Stomach (tissue), 9 donors: ENCODE data around the gene MCRIP1. TPM values are rescaled to one million over a fixed set of nuclear protein-coding genes. Genes with fewer than 3 reads are reported as not detected.

Source experiments
- DNase-seq, 2 donors: peaks; one replicate each; pipeline versions ENCODE4 v3.0.0 to v3.0.0-alpha.2; 2013 to 2019
- H3K27ac ChIP-seq, 5 donors: fragments of 200-600 bp in 4 of 5; sonication (generic) in 4 of 5; one replicate each; pipeline ENCODE4 v1.5.1; 2013 to 2019; ENCODE audit warnings: mild to moderate bottlenecking in 1 of 5, moderate library complexity in 1 of 5
- H3K27me3 ChIP-seq, 3 donors: fragments of 200-600 bp; sonication (generic); one replicate each; pipeline ENCODE4 v1.5.1; 2017 to 2019; ENCODE audit warnings: mixed run types in 1 of 3
- H3K36me3 ChIP-seq, 4 donors: fragments of 200-600 bp; sonication (generic); 1 replicate in 3 of 4; 2 replicates in 1 of 4; pipeline ENCODE4 v1.5.1; 2016 to 2019
- H3K4me1 ChIP-seq, 4 donors: fragments of 200-600 bp; sonication (generic); one replicate each; pipeline ENCODE4 v1.5.1; 2016 to 2019
- H3K4me3 ChIP-seq, 4 donors: fragments of 200-600 bp; sonication (generic) in 3 of 4; one replicate each; pipeline ENCODE4 v1.5.1; 2016 to 2019; ENCODE audit warnings: mild to moderate bottlenecking in 1 of 4
- H3K9me3 ChIP-seq, 4 donors: fragments of 200-600 bp; sonication (generic); one replicate each; pipeline ENCODE4 v1.5.1; 2016 to 2019
- CTCF ChIP-seq, 7 experiments: fragments of 450-650 bp in 4 of 7; fragments of 200-600 bp in 3 of 7; sonication (generic) in 3 of 7; IDR thresholded peaks; one replicate each; pipeline ENCODE4 v1.5.1; 2016 to 2019; ENCODE audit warnings: antibody characterized with exemption in 7 of 7, control low read depth in 2 of 7, mild to moderate bottlenecking in 1 of 7
- EP300 ChIP-seq: sonication (generic); formaldehyde crosslinking; IDR thresholded peaks from one replicate; pipeline ENCODE4 v1.6.1; 2017; ENCODE audit warnings: antibody characterized with exemption
- POLR2A ChIP-seq, 4 donors: fragments of 450-650 bp; IDR thresholded peaks; one replicate each; pipeline ENCODE4 v1.6.1; 2016; ENCODE audit warnings: antibody characterized with exemption in 4 of 4, control low read depth in 2 of 4, mild to moderate bottlenecking in 1 of 4, moderate library complexity in 1 of 4
- POLR2AphosphoS5 ChIP-seq, 3 donors: sonication (generic); formaldehyde crosslinking; IDR thresholded peaks; one replicate each; pipeline ENCODE4 v1.6.1; 2016; ENCODE audit warnings: antibody characterized with exemption in 3 of 3
- WGBS, 5 donors: extraction: QIAGEN DNeasy Blood & Tissue Kit in 3 of 5; methylation state at CpG; one replicate each; pipeline versions ENCODE4 v1.1.5 to v1.1.7; 2013 to 2018; 5-methylcytosine and 5-hydroxymethylcytosine counted together
- intact Hi-C: fragments of 100-400 bp; cut with DNase I; formaldehyde crosslinking; loops from one replicate; pipeline ENCODE4 v1.15.1; 2023; ENCODE audit warnings: low total_unique reads
- polyA plus RNA-seq, 3 donors: library from polyadenylated mRNA; stranded (reverse); fragments of 200-250 nt; gene quantifications; one replicate each; pipeline ENCODE4 v1.2.3, GENCODE V29; 2013
- total RNA-seq, 5 donors: library from RNA; depleted of rRNA; stranded (reverse); fragments of >200 nt; gene quantifications; one replicate each; pipeline versions ENCODE4 v1.1.0 to v1.2.3, GENCODE V29; 2014 to 2016
- donor health status: healthy with polysubstance abuse.
- donor health status: Bipolar disorder and iron deficiency.
- donor health status: healthy.

MCRIP1 gene
- total and polyA plus RNA-seq, 8 donors: 23.7 to 150 (median 95.9) TPM

- 72 to 84% (median 81%) methylated on average over 8 of the region's 8 CpGs for WGBS, 5 donors
These were observed 32.3 kb upstream of the MCRIP1 start for GRCh38 chr17:81865358-81865732.

DNA sequence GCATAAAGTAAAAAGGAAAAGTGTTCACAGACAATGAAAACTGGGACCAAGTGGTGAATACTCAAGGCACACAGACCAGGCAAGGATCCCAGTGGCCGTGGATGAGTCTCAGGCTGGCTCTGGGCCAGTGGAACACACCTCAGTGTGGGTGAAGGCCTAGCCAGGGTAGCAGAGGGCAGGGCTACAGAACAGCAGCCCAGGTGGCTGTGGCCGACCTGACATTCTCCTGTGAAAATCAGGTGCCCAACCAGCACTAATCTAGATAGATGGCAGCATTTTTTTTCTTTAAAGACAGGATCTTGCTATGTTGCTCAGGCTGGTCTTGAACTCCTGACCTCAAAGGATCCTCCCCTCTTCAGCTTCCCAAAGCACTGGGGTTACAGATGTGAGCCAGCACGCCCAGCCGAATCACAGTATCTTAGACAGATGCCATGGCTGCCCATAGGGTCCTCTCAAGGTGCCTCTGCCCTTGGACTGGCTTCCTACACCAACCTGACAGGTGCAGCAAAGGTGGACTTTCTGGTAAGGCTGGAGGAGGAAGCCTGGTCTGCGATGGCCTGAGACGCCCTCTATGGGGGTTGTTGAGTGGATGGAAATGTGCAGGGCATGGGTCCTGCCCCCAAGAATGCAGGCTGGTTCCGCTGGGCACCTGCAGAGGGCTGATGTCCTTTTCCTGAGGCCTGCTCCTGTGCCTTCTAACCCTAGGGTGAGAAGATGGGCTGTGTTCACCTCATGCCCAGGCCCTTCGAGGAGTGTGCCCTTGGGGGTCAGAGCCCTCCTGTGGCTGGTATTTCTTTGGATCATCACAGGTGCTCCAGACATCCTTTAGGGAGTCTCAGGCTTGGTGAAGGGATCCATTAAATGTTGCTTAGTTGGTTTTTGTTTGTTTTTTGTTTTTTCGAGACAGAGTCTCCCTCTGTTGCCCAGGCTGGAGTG lies 31.0 kb upstream of the MCRIP1 start:
- Histone ChIP-seq H3K27me3 (no peaks in the 10 kb centered on the region), H3K9me3 (no peaks in the 10 kb centered on the region), H3K4me1 (peaks cover 66 to 87% (median 84%) of the 10 kb centered on the region in 4 donors), H3K27ac (peak overlapping the region; percentile 31 to 99 (median 99)), H3K36me3 (peaks cover 13 to 31% (median 29%) of the 10 kb centered on the region in 4 donors), H3K4me3 (no peak overlapping the region)
- WGBS, 5 donors: 60 to 68% (median 64%) methylated on average over 8 to 9 of the region's 9 CpGs
- intact Hi-C loops: no loop called here
- DNase-seq: no peak
- TF ChIP-seq POLR2A (IDR thresholded peaks at IDR 0.05) (no peak), EP300 (no peak), POLR2AphosphoS5 (IDR thresholded peaks at IDR 0.05) (no peak), CTCF (IDR thresholded peaks at IDR 0.05) (no peak)

More at GRCh38 chr17:81865358-81865732, 32.3 kb upstream of the MCRIP1 start:
- TF ChIP-seq POLR2A (IDR thresholded peaks at IDR 0.05): no peak
- no peak for TF ChIP-seq EP300
- no peak for TF ChIP-seq POLR2AphosphoS5 (IDR thresholded peaks at IDR 0.05)
- TF ChIP-seq CTCF (IDR thresholded peaks at IDR 0.05): no peak
- Histone ChIP-seq H3K4me1 (peaks cover 72 to 91% (median 89%) of the 10 kb centered on the region in 4 donors), H3K27ac (peak overlapping the region; percentile 92 to 100 (median 98)), H3K4me3 (no peak overlapping the region), H3K36me3 (peaks cover 22 to 38% (median 36%) of the 10 kb centered on the region in 4 donors), H3K9me3 (no peaks in the 10 kb centered on the region), H3K27me3 (no peaks in the 10 kb centered on the region)
- intact Hi-C loops: no loop called here
- DNase-seq: no peak

DNA sequence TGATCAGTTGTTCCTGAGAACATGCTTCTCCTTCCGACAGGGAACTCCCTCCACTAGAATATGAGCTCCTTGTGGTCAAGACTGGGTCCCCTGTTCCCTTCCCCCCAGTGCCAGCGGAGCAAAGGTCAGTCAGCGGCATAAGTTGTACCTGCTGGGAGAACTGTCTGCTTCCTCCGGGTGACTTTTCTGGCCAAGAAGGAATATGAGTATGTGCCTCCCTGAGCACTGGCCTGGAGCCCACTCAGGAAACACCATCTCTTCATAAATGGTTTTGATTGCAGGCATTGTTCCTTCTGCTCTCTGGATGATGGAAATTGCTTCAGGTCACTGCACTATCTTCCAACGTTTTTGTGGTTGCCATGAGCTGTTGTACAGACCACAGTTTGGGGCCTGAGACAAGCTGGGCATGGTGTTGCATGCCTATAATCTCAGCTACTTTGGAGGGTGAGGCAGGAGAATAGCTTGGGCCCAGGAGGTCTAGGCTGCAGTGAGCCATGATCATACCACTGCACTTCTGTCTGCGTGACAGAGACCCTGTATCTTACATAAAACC lies 30.1 kb upstream of the MCRIP1 start:
- no peak for DNase-seq
- Histone ChIP-seq H3K9me3 (no peaks in the 10 kb centered on the region), H3K27me3 (no peaks in the 10 kb centered on the region), H3K4me3 (peak overlapping the region in 1 of 4 donors; percentile 4), H3K27ac (peak overlapping the region in 4 of 5 donors; percentile 32 to 99 (median 99)), H3K36me3 (peaks cover 7 to 31% (median 28%) of the 10 kb centered on the region in 4 donors), H3K4me1 (peaks cover 66 to 87% (median 84%) of the 10 kb centered on the region in 4 donors)
- no peak for TF ChIP-seq EP300
- no peak for TF ChIP-seq CTCF (IDR thresholded peaks at IDR 0.05)
- no peak for TF ChIP-seq POLR2A (IDR thresholded peaks at IDR 0.05)
- no peak for TF ChIP-seq POLR2AphosphoS5 (IDR thresholded peaks at IDR 0.05)
- intact Hi-C loops: no loop called here
- WGBS, 5 donors: 60 to 69% (median 63%) methylated on average over 6 of the region's 6 CpGs

- H3K27ac ChIP-seq: peak overlapping the region; percentile 89 to 99 (median 99)
- H3K4me3 ChIP-seq: peak overlapping the region; percentile 74 to 98 (median 82)
- no peak for TF ChIP-seq EP300
- no peak for TF ChIP-seq CTCF (IDR thresholded peaks at IDR 0.05)
- TF ChIP-seq POLR2A (IDR thresholded peaks at IDR 0.05): peak in 2 of 4 donors; percentile 97 to 98
- peak; percentile 99 for TF ChIP-seq POLR2AphosphoS5 (IDR thresholded peaks at IDR 0.05)
- H3K4me1 ChIP-seq: peaks cover 49 to 86% (median 84%) of the 10 kb centered on the region in 4 donors
- H3K27me3 ChIP-seq: no peaks in the 10 kb centered on the region
- H3K9me3 ChIP-seq: no peaks in the 10 kb centered on the region
- WGBS, 5 donors: 0 to 1% (median 0%) methylated on average over 39 to 74 of the region's 74 CpGs
- intact Hi-C loops: no loop called here
- peaks cover 17 to 42% (median 39%) of the 10 kb centered on the region in 4 donors for H3K36me3 ChIP-seq
- peak; percentile 99 to 100 for DNase-seq
These were observed 27.9 kb upstream of the MCRIP1 start for GRCh38 chr17:81860756-81861568.
